ENCODE data around the gene FBXL15.

DNA sequence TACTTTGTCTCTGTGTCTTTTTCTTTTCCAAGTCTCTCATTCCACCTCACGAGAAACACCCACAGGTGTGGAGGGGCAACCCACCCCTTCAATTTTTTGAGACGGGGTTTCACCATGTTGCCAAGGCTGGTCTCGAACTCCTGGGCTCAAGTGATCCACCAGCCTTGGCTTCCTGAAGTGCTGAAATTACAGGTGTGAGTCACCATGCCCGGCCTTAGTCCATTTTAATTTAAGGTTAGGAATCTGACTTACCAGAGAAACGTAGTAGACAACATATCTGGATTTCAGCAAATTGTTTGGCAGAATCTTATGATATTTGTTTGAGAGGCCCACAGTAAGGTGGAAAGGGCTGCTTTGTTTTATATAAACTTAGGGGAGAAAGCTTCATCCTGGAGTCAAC lies 28.3 kb upstream of the FBXL15 start:
- TF ChIP-seq ZNF70 (CRISPR knock-in tag; IDR thresholded peaks at IDR 0.05): no peak
- no peak for TF ChIP-seq ESRRG (CRISPR knock-in tag; IDR thresholded peaks at IDR 0.05)
- TF ChIP-seq ZFP3 (CRISPR knock-in tag; IDR thresholded peaks at IDR 0.05): no peak
- TF ChIP-seq RARB (CRISPR knock-in tag; IDR thresholded peaks at IDR 0.05): no peak
- no peak for TF ChIP-seq CREB5 (CRISPR knock-in tag; IDR thresholded peaks at IDR 0.05; ENCODE audit: low read depth)
- TF ChIP-seq SNAI2 (CRISPR knock-in tag; IDR thresholded peaks at IDR 0.05): no peak
- no peak for TF ChIP-seq ZNF8 (CRISPR knock-in tag; IDR thresholded peaks at IDR 0.05)
- TF ChIP-seq ZFP30 (CRISPR knock-in tag; IDR thresholded peaks at IDR 0.05): no peak
- no peak for TF ChIP-seq POU6F1 (CRISPR knock-in tag; IDR thresholded peaks at IDR 0.05; ENCODE audit: borderline replicate concordance, low read depth)
- no peak for TF ChIP-seq TOX (CRISPR knock-in tag; IDR thresholded peaks at IDR 0.05; ENCODE audit: borderline replicate concordance)
- TF ChIP-seq ARNTL (CRISPR knock-in tag; IDR thresholded peaks at IDR 0.05; ENCODE audit: borderline replicate concordance, low read depth): no peak
- no peak for TF ChIP-seq BACH2 (CRISPR knock-in tag; IDR thresholded peaks at IDR 0.05; ENCODE audit: borderline replicate concordance)
- no peak for TF ChIP-seq GLIS3 (CRISPR knock-in tag; IDR thresholded peaks at IDR 0.05)
- no peak for TF ChIP-seq ZC3H10 (CRISPR knock-in tag; IDR thresholded peaks at IDR 0.05)

Data from SK-N-SH treated with all-trans-retinoic acid at 6 μM for 48 hours (cell line).